Neural crest cell (in vitro differentiated cells): Measurements from ENCODE around the gene TCERG1L. TPM values are rescaled to one million over a fixed set of nuclear protein-coding genes. Genes with fewer than 3 reads are reported as not detected.

Experiments used
- DNase-seq: peaks from one replicate; pipeline ENCODE4 v3.0.0; 2021; ENCODE audit warnings: low read depth, mixed read lengths, low spot score
- H3K27ac Mint-ChIP-seq: one replicate; pipeline ENCODE4 v1.8.0; 2021; ENCODE audit warnings: mild to moderate bottlenecking, mixed read lengths; ENCODE audit not compliant: unreplicated experiment
- H3K27me3 Mint-ChIP-seq: 2 replicates; pipeline ENCODE4 v1.8.0; 2021; ENCODE audit warnings: low read depth, mild to moderate bottlenecking, mixed read lengths
- H3K36me3 Mint-ChIP-seq: 2 replicates; pipeline ENCODE4 v1.8.0; 2021; ENCODE audit warnings: low read depth, mild to moderate bottlenecking, mixed read lengths
- H3K4me1 Mint-ChIP-seq: 2 replicates; pipeline ENCODE4 v1.8.0; 2021; ENCODE audit warnings: mixed read lengths
- H3K4me3 Mint-ChIP-seq: one replicate; pipeline ENCODE4 v1.8.0; 2021; ENCODE audit warnings: mild to moderate bottlenecking, mixed read lengths
- H3K9me3 Mint-ChIP-seq: 2 replicates; pipeline ENCODE4 v1.8.0; 2021; ENCODE audit warnings: mixed read lengths
- total RNA-seq: library from RNA; stranded (reverse); gene quantifications from 2 replicates; pipeline ENCODE4 v1.2.1, GENCODE V29; 2021
- TF ChIP-seq, protein P1 (sequence below): fragments of 200-600 bp; sonication (generic); conservative IDR thresholded peaks from 2 replicates; pipeline ENCODE4 v1.5.0; 2021; ENCODE audit warnings: antibody characterized with exemption, mild to moderate bottlenecking

Gene TCERG1L
- total RNA-seq, 1 donor from 2014 or later: 0.96 TPM

DNA sequence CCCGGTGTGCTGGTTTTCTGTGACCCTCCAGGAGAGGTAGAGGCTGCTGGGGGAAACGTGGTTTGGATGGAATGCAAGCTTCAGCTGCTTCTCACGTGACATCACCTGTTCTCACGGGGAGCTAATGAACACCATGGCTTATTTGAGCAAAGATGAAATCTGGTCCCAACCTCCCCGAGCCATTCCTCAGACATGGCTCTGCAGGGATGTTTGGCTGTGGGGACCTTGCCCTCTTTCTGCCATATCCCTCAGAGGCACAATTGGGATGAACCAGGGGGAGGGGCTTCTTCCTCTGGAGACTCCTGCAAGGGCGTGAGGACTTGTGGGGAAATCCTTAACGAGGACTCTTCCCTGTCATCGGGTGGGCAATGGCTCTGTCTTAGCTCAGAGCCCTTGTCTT, 236.8 kb downstream of the TCERG1L start:
- Mint-ChIP-seq H3K4me1 (peaks cover 4% of the 10 kb centered on the region), H3K27me3 (no peaks in the 10 kb centered on the region), H3K9me3 (no peaks in the 10 kb centered on the region), H3K27ac (no peak overlapping the region), H3K4me3 (no peak overlapping the region), H3K36me3 (no peaks in the 10 kb centered on the region)
- TF ChIP-seq, protein P1, sequence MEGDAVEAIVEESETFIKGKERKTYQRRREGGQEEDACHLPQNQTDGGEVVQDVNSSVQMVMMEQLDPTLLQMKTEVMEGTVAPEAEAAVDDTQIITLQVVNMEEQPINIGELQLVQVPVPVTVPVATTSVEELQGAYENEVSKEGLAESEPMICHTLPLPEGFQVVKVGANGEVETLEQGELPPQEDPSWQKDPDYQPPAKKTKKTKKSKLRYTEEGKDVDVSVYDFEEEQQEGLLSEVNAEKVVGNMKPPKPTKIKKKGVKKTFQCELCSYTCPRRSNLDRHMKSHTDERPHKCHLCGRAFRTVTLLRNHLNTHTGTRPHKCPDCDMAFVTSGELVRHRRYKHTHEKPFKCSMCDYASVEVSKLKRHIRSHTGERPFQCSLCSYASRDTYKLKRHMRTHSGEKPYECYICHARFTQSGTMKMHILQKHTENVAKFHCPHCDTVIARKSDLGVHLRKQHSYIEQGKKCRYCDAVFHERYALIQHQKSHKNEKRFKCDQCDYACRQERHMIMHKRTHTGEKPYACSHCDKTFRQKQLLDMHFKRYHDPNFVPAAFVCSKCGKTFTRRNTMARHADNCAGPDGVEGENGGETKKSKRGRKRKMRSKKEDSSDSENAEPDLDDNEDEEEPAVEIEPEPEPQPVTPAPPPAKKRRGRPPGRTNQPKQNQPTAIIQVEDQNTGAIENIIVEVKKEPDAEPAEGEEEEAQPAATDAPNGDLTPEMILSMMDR: no peak
- DNase-seq: no peak

DNA sequence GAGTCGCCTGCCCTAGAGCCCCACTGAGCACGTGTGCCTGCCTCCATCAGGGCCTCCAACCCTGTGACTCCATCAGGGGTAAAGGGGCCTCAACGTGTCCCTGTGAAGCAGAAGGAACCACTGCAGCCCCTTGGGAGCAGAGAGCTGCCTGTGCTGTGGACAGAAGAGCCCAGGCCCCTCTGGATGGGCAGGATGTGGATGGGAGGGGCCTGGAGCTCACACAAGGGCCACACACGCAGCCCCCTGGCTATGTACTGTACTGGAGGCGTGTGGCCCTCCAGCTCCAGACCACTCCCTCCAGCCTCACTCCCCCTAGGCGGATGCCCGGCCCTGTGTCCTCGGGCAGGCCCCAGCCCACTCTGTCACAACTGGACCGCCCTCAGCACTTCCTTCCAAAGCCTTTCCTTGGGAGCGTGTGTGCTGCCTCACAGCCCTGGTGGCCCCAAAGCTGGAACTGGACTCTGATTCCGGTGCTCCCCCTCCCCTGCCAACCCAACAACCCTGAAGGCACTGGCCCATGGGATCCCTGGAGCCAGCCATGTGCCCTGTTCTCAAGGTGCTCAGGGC, 238.0 kb downstream of the TCERG1L start:
- Mint-ChIP-seq H3K4me3 (no peak overlapping the region), H3K9me3 (no peaks in the 10 kb centered on the region), H3K27me3 (no peaks in the 10 kb centered on the region), H3K4me1 (peaks cover 4% of the 10 kb centered on the region), H3K27ac (no peak overlapping the region), H3K36me3 (no peaks in the 10 kb centered on the region)
- TF ChIP-seq, protein P1: no peak
- DNase-seq: no peak

DNA sequence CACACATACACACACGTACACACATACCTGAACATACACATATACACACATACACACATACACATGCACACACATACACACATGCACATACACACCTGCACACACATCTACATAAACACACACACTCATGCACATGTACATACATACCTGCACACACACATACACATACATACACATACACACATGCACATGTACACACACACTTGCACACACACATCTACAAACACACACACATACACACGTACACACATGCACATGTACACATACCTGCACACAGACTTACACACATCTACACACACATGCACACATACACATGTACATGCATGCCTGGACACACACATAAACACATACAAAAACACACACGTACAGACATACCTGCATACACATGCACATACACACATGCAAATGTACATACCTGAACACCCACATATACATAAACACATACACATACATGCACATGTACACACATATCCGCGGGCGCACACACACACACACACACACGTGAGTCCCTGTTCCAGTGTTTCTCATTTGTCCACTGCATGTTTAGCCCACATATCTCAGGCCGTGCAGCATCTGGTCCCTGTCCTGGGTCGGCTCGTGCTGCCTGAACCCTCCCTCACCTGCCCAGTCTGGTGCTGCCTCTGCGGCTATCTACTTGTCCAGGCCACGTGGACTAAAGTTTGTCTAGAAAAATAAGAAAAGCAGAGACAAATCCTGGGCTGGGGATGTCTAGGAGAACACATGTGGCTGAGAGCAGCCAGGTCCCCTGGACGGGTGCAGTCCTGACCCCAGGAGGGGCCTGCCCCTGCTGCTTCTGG, 238.7 kb downstream of the TCERG1L start:
- H3K27ac Mint-ChIP-seq: no peak overlapping the region
- H3K36me3 Mint-ChIP-seq: no peaks in the 10 kb centered on the region
- no peak for DNase-seq
- no peak overlapping the region for H3K4me3 Mint-ChIP-seq
- H3K27me3 Mint-ChIP-seq: no peaks in the 10 kb centered on the region
- TF ChIP-seq, protein P1: no peak
- H3K9me3 Mint-ChIP-seq: no peaks in the 10 kb centered on the region
- peaks cover 4% of the 10 kb centered on the region for H3K4me1 Mint-ChIP-seq

DNA sequence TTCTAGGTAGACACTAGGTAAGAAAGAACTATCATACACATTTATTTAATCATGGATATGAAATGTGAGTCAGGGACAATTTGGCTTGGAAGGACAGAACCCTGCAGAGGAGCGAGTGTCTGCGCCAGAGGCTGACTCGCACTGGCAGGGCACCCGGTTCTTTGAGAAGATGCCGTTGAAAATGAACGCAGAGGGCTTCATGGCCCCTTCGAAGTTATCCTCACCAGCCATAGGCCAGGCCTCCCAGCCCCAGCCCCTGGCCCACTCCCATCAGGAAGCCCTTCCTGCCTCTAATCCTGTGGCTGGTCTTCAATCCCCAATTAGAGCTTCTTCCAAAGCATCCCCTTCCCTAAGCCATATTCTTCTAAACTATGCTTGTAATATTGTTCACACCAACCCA, 239.8 kb downstream of the TCERG1L start:
- Mint-ChIP-seq H3K4me3 (no peak overlapping the region), H3K27me3 (no peaks in the 10 kb centered on the region), H3K36me3 (no peaks in the 10 kb centered on the region), H3K4me1 (peaks cover 4% of the 10 kb centered on the region), H3K9me3 (no peaks in the 10 kb centered on the region), H3K27ac (no peak overlapping the region)
- TF ChIP-seq, protein P1: no peak
- no peak for DNase-seq

DNA sequence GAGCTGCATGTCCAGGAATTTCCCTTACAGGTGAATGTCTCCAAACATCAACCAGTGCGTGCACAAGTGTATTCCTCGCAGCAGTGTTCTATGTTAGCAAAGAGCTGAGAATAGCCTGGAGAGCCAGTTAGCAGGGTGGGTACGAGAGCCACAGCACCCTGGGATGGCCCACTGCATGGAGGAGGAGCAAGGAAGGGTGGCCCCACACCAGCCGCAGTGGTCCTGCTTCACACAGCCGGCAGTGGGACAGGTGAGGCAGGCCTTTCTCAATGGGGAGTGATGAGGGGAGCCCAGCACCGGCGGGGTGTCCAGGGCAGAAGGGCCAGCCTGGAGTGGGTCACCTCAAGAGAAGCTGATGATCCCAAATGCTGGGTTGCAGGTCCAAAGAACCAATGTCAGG, 240.7 kb downstream of the TCERG1L start:
- no peak overlapping the region for H3K27ac Mint-ChIP-seq
- H3K4me3 Mint-ChIP-seq: no peak overlapping the region
- H3K36me3 Mint-ChIP-seq: no peaks in the 10 kb centered on the region
- peaks cover 10% of the 10 kb centered on the region for H3K4me1 Mint-ChIP-seq
- TF ChIP-seq, protein P1: no peak
- no peaks in the 10 kb centered on the region for H3K9me3 Mint-ChIP-seq
- H3K27me3 Mint-ChIP-seq: peaks cover 4% of the 10 kb centered on the region
- DNase-seq: no peak
